IMR-90 (cell line): Measurements from ENCODE around the gene NDUFB5.

ENCODE experiments used
- BHLHE40 ChIP-seq: fragments of 150-350 bp; IDR thresholded peaks from 2 replicates; pipeline ENCODE4 v1.6.1; 2016; ENCODE audit warnings: mild to moderate bottlenecking, low read depth, low read length
- CEBPB ChIP-seq: IDR thresholded peaks from 2 replicates; pipeline ENCODE4 v1.6.1; 2012; ENCODE audit warnings: low read depth, low read length, improper control_type of control experiment
- CHD1 ChIP-seq: IDR thresholded peaks from 2 replicates; pipeline ENCODE4 v1.6.1; 2012; ENCODE audit warnings: low read depth, low read length, improper control_type of control experiment
- CTCF ChIP-seq: conservative IDR thresholded peaks from 2 replicates; pipeline ENCODE4 v1.5.1; 2012; ENCODE audit warnings: mild to moderate bottlenecking, low read depth, low read length, improper control_type of control experiment
- ELK1 ChIP-seq: fragments of 150-350 bp; IDR thresholded peaks from 2 replicates; pipeline ENCODE4 v1.6.1; 2016; ENCODE audit warnings: low read depth, mild to moderate bottlenecking, low read length, moderate library complexity, borderline replicate concordance
- FOS ChIP-seq: fragments of 150-350 bp; IDR thresholded peaks from 2 replicates; pipeline ENCODE4 v1.6.1; 2016; ENCODE audit warnings: low read depth, low read length
- MAFK ChIP-seq: IDR thresholded peaks from 2 replicates; pipeline ENCODE4 v1.6.1; 2012; ENCODE audit warnings: low read depth, low read length, improper control_type of control experiment
- NFE2L2 ChIP-seq: fragments of 150-350 bp; IDR thresholded peaks from 2 replicates; pipeline ENCODE4 v1.6.1; 2016; ENCODE audit warnings: low read depth, mild to moderate bottlenecking, low read length
- POLR2A ChIP-seq: IDR thresholded peaks from 2 replicates; pipeline ENCODE4 v1.6.1; 2012; ENCODE audit warnings: mild to moderate bottlenecking, low read depth, low read length
- RAD21 ChIP-seq: IDR thresholded peaks from 2 replicates; pipeline ENCODE4 v1.6.1; 2012; ENCODE audit warnings: low read length, improper control_type of control experiment
- RCOR1 ChIP-seq: IDR thresholded peaks from 2 replicates; pipeline ENCODE4 v1.6.1; 2012; ENCODE audit warnings: mild to moderate bottlenecking, low read length, improper control_type of control experiment; ENCODE audit not compliant: insufficient replicate concordance
- RFX5 ChIP-seq: IDR thresholded peaks from 2 replicates; pipeline ENCODE4 v1.8.0; 2012; ENCODE audit warnings: low read depth, mild to moderate bottlenecking, low read length, moderate library complexity
- SMC3 ChIP-seq: fragments of 150-350 bp; IDR thresholded peaks from 2 replicates; pipeline ENCODE4 v1.6.1; 2016; ENCODE audit warnings: low read depth, mild to moderate bottlenecking, antibody characterized with exemption, low read length, moderate library complexity
- TF ChIP-seq, protein P1 (sequence below): fragments of 150-350 bp; IDR thresholded peaks from 2 replicates; pipeline ENCODE4 v1.6.1; 2017; ENCODE audit warnings: mild to moderate bottlenecking, antibody characterized with exemption, low read length, low read depth

GRCh38 chr3:179630753-179631451, 26.3 kb downstream of the NDUFB5 start:
- TF ChIP-seq CTCF = no peak
- TF ChIP-seq, protein P1, sequence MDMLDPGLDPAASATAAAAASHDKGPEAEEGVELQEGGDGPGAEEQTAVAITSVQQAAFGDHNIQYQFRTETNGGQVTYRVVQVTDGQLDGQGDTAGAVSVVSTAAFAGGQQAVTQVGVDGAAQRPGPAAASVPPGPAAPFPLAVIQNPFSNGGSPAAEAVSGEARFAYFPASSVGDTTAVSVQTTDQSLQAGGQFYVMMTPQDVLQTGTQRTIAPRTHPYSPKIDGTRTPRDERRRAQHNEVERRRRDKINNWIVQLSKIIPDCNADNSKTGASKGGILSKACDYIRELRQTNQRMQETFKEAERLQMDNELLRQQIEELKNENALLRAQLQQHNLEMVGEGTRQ = no peak
- TF ChIP-seq RFX5 = no peak
- TF ChIP-seq RAD21 = no peak
- TF ChIP-seq POLR2A = no peak
- TF ChIP-seq MAFK = no peak
- TF ChIP-seq ELK1 = no peak
- TF ChIP-seq SMC3 = no peak
- no peak for TF ChIP-seq BHLHE40
- TF ChIP-seq NFE2L2 = no peak
- no peak for TF ChIP-seq CEBPB
- TF ChIP-seq CHD1 = no peak
- no peak for TF ChIP-seq FOS
- TF ChIP-seq RCOR1 = no peak
